Measurements from ENCODE around the gene UNC79. TPM values are rescaled to one million over a fixed set of nuclear protein-coding genes. Genes with fewer than 3 reads are reported as not detected.

UNC79 gene
- total RNA-seq, 2 donors from 2014 or later = 0.05 to 0.09 TPM

DNA sequence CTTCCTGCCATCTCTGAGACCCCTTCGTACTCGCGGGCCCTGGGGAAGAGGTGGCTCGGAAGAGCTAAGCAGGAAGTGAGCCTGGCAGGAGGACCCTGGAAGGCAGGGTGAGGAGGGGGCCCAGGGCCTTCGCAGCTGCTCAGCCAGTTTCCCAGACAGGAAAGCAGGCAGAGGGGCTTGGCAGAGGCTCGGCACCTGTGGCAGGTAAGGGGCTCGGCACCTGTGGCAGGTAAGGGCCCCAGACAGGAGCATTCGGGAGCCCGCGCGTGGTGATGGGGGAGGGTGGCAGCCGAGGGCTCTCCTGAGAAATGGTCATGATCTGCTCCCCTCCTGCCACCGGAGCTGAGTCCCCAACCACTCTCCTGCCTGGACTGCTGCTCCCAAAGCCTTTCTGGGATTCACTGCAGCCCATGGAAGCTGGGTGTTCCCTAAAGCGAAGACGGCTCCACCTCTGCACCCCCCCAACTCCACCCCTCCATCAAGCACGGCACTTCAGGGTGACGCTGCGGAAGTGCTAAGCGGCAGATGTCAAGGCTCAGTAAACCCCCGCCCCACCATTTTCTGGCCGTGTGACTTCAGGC, 294.4 kb downstream of the UNC79 start:
- no peak for DNase-seq
- H3K36me3 Mint-ChIP-seq (ENCODE audit: insufficient read depth in 2 of 2) = no peaks in the 10 kb centered on the region

DNA sequence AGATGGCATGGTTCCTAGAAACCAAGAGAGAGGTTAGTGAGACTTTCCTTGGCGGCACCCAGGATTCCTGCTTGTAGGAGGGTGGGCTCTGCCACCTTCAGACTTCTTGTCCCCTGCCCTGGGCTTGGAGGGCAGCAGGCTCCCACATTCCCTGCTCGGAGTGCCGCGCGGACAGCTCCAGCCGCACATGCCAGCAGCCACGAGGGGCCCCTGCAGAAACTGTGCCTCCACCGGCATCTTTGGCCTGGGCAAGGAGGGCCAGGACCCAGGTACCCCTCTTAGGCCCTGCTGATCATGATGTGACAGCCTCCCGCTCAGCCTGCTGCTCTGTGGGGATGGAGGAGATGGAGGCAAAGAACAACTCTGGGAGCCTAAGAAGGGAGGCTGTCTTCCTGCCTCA, 295.3 kb downstream of the UNC79 start:
- DNase-seq (no peak), ATAC-seq (replicated peaks in 1 of 2) (no peak)
- no peaks in the 10 kb centered on the region for H3K27me3 Mint-ChIP-seq (ENCODE audit: low read depth)
- no peaks in the 10 kb centered on the region for H3K36me3 Mint-ChIP-seq (ENCODE audit: insufficient read depth in 2 of 2)
- H3K9me3 Mint-ChIP-seq = peaks cover 4 to 8% of the 10 kb centered on the region in 2 donors
- H3K4me1 Mint-ChIP-seq (ENCODE audit: low read depth) = no peaks in the 10 kb centered on the region
- H3K4me3 Mint-ChIP-seq = no peak overlapping the region
- no peak overlapping the region for H3K27ac Mint-ChIP-seq

More for the DNA sequence above, 294.4 kb downstream of the UNC79 start:
- Mint-ChIP-seq H3K4me3 (no peak overlapping the region), H3K4me1 (ENCODE audit: low read depth) (no peaks in the 10 kb centered on the region), H3K27me3 (ENCODE audit: low read depth) (no peaks in the 10 kb centered on the region), H3K9me3 (peaks cover 4 to 8% of the 10 kb centered on the region in 2 donors), H3K27ac (no peak overlapping the region)
- no peak for ATAC-seq (replicated peaks in 1 of 2)

DNA sequence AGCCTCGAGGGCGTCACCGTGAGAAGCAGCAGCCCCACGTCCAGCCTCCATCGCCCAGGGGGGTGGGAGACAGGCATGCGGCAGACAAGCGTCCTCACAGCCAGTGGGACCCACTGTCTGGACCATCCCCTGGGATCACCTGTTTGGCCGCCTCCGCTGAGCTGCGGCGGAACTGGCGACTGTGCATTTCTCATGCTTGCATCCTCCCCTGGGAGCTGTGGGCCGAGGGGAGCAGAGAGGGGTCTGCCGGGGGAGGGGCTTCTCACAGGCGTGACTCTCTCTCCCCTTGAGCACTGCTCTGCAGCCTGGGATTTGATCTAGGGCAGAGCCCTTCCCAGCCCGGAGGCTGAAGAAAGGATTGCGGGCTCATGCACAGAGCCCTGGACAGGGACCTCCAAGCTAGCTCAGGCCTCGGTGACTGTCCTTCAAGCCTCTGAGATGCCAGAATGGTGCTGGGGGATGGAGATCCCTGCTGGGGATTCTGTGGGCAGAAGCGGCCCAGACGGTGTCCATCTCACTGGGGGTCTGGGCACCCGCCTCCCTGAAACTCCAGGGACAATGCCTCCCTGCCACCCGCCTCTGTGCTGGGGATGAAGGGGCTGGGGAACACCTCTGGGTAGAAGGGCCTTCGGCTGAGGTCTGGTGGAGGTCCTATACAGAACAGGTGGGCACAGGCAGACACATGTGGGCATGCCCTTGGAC, 296.5 kb downstream of the UNC79 start:
- no peak overlapping the region for H3K27ac Mint-ChIP-seq
- ATAC-seq (replicated peaks in 1 of 2) = no peak
- no peaks in the 10 kb centered on the region for H3K4me1 Mint-ChIP-seq (ENCODE audit: low read depth)

DNA sequence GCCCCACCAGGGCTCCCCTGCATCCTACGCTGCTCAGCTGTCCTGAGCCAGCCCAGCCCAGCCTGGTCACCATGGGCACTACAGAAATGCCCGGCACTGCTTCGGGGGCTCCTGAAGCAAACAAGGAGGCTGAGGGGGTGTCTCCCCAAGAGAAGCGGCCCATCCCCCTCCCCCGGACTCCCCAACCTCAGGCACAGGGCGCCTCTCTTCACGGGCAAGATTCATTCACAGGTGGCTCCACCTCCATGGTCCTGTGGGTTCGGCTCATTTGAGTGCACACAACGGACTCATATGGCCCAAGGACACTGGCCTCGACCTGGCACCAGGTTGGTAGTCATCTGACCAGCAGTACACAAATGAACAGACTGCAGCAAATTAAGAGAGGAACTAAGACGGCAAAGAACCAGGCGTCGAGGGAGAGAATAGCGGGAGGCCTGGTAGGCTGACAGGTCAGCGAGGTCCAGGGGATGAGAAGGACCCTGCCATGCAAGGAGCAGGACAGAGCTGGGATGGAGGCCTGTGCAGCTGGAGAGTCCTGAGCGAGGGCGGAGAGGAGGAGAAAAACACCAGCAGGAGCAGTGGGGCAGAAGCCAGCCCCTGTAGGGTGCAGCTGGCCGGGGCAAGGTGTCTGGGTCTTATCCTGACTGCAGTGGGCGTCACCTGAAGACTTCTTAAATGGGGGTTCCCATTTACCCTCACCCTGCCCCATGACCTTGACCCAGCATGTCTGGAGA, 297.3 kb downstream of the UNC79 start:
- DNase-seq (no peak), ATAC-seq (replicated peaks in 1 of 2) (no peak)
- Mint-ChIP-seq H3K4me1 (ENCODE audit: low read depth) (no peaks in the 10 kb centered on the region), H3K36me3 (ENCODE audit: insufficient read depth in 2 of 2) (no peaks in the 10 kb centered on the region), H3K27me3 (ENCODE audit: low read depth) (no peaks in the 10 kb centered on the region), H3K4me3 (no peak overlapping the region), H3K27ac (no peak overlapping the region), H3K9me3 (no peaks in the 10 kb centered on the region)

More for the DNA sequence above, 296.5 kb downstream of the UNC79 start:
- no peak for DNase-seq
- Mint-ChIP-seq H3K27me3 (ENCODE audit: low read depth) (no peaks in the 10 kb centered on the region), H3K4me3 (no peak overlapping the region), H3K36me3 (ENCODE audit: insufficient read depth in 2 of 2) (no peaks in the 10 kb centered on the region), H3K9me3 (peaks cover 4 to 5% of the 10 kb centered on the region in 2 donors)

DNA sequence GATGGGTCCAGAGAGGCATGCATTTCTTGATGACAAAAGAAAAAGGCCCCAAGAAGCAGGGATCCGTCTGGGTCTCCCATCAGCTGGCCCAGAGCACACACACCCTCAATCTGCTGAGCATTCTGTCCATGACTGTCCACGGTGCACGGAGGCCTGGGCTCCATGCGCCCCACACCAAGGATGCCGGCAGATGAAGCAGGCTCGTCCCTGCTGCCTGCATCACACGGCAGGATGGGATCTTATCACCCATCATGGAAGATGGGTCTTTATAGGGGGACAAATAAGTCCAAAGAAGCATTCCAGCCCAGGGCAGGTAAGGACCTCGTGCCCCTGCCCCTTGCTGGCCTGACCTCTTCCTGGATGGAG, 297.9 kb downstream of the UNC79 start:
- Mint-ChIP-seq H3K4me1 (ENCODE audit: low read depth) (no peaks in the 10 kb centered on the region), H3K4me3 (no peak overlapping the region), H3K36me3 (ENCODE audit: insufficient read depth in 2 of 2) (no peaks in the 10 kb centered on the region), H3K9me3 (no peaks in the 10 kb centered on the region), H3K27me3 (ENCODE audit: low read depth) (no peaks in the 10 kb centered on the region), H3K27ac (no peak overlapping the region)
- ATAC-seq (replicated peaks in 1 of 2) (no peak), DNase-seq (no peak)

DNA sequence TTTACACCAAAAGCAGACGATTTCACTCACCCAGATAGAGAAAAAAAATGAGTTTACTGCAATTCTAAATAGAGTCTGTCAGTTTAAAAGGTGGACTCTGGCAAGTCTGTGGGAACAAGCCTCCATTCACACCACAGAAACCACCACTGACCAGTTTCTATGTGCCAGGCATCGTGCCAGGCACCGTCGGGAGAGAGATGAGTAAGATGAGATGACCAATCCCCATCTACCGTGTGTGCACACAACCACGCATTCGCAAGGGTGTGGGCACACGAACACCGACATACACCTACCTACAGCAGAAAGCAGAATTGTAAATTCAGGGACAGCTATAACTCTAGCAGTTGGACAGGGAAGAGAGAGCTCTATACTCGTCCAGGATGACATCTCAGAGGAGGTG, 299.3 kb downstream of the UNC79 start:
- no peak overlapping the region for H3K4me3 Mint-ChIP-seq
- DNase-seq (no peak), ATAC-seq (replicated peaks in 1 of 2) (no peak)
- H3K36me3 Mint-ChIP-seq (ENCODE audit: insufficient read depth in 2 of 2) = no peaks in the 10 kb centered on the region
- H3K27ac Mint-ChIP-seq = no peak overlapping the region
- H3K9me3 Mint-ChIP-seq = no peaks in the 10 kb centered on the region
- H3K4me1 Mint-ChIP-seq (ENCODE audit: low read depth) = no peaks in the 10 kb centered on the region
- H3K27me3 Mint-ChIP-seq (ENCODE audit: low read depth) = no peaks in the 10 kb centered on the region

DNA sequence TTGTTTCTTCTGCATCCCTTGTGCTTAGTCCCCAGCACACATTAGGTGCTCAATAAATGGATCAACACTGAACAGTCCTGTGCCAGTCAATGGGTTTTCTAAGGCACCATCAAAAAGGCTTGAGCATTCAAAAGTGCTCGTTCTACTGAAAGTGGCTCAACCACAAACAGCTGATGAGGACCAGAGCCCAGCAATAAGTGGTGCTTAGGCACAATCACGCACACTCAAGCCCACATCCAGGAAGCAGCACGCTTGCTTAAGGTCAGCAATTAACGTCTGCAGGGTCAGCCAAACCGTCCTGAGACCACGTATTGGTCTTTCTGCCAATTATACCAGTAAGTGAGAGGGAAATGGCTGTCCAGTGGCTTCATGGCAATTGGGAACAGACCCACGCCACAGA, 301.0 kb downstream of the UNC79 start:
- Mint-ChIP-seq H3K9me3 (no peaks in the 10 kb centered on the region), H3K4me3 (no peak overlapping the region), H3K27me3 (ENCODE audit: low read depth) (no peaks in the 10 kb centered on the region), H3K27ac (no peak overlapping the region), H3K4me1 (ENCODE audit: low read depth) (no peaks in the 10 kb centered on the region), H3K36me3 (ENCODE audit: insufficient read depth in 2 of 2) (no peaks in the 10 kb centered on the region)
- no peak for ATAC-seq (replicated peaks in 1 of 2)
- DNase-seq = no peak

DNA sequence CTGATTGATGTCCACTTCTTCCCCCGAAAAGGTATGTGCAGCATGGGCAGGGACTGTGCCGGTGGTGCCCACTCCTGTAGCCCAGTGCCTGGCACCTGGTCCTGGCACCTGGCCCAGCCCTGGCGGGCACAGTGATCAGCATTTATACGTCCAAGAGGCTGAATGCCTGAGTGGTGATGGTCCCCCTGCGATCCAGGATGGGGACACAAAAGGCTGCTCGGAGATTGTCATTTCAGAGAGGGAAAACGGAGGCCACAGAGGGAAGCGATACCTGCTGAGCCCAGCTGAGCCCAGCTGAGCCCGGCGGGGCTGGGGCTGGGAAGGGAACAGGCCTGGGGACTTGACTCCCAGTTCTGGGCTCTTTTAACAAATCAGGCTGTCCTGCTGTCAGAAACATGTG, 301.8 kb downstream of the UNC79 start:
- ATAC-seq (replicated peaks in 1 of 2) (no peak), DNase-seq (no peak)
- Mint-ChIP-seq H3K27me3 (ENCODE audit: low read depth) (no peaks in the 10 kb centered on the region), H3K4me3 (no peak overlapping the region), H3K9me3 (no peaks in the 10 kb centered on the region), H3K36me3 (ENCODE audit: insufficient read depth in 2 of 2) (no peaks in the 10 kb centered on the region), H3K27ac (no peak overlapping the region), H3K4me1 (ENCODE audit: low read depth) (no peaks in the 10 kb centered on the region)

DNA sequence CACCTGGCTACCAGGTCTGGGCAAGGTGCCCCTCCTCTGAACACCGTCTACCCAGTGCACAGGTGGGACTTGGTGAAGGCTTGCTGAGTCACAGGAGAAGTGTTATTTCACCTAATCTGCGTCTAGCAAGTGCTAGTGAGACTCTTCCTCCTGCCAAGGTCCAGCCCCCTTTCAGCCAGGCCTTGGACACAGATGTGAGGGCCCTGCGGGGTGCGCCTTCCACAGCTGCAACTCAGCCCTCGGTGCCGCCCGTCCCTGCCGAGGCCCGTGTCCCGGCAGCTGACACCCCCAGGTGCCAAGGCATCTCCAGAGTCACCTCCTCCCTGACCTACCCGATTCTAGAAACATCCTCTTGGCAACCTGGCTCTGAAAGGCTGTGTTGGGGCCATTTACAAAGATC, 302.5 kb downstream of the UNC79 start:
- Mint-ChIP-seq H3K27me3 (ENCODE audit: low read depth) (no peaks in the 10 kb centered on the region), H3K36me3 (ENCODE audit: insufficient read depth in 2 of 2) (no peaks in the 10 kb centered on the region), H3K4me3 (no peak overlapping the region), H3K27ac (no peak overlapping the region), H3K9me3 (no peaks in the 10 kb centered on the region), H3K4me1 (ENCODE audit: low read depth) (no peaks in the 10 kb centered on the region)
- DNase-seq = no peak
- ATAC-seq (replicated peaks in 1 of 2) = no peak

DNA sequence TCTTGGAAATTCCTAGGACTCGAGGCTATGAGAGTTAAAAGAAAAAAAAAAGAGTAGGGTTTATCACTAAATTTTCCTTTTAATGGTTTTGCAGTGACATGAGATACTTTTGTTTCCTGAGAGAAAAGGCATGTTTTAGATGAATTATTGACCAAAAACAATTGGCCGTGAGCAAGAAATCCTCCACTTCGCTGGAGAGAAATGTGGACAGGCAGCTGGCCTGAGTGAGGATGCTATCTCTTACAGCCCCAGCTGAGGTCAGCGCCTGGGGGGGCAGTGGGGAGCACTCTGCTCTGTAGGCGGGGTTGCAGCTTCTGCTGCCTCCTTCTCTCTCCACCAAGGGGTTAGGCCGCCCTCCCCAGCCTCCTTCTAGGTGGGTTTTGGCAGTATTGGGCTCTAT, 302.9 kb downstream of the UNC79 start:
- Mint-ChIP-seq H3K4me1 (ENCODE audit: low read depth) (no peaks in the 10 kb centered on the region), H3K9me3 (no peaks in the 10 kb centered on the region), H3K36me3 (ENCODE audit: insufficient read depth in 2 of 2) (no peaks in the 10 kb centered on the region), H3K27ac (no peak overlapping the region), H3K4me3 (no peak overlapping the region), H3K27me3 (ENCODE audit: low read depth) (no peaks in the 10 kb centered on the region)
- DNase-seq = no peak
- ATAC-seq (replicated peaks in 1 of 2) = no peak

DNA sequence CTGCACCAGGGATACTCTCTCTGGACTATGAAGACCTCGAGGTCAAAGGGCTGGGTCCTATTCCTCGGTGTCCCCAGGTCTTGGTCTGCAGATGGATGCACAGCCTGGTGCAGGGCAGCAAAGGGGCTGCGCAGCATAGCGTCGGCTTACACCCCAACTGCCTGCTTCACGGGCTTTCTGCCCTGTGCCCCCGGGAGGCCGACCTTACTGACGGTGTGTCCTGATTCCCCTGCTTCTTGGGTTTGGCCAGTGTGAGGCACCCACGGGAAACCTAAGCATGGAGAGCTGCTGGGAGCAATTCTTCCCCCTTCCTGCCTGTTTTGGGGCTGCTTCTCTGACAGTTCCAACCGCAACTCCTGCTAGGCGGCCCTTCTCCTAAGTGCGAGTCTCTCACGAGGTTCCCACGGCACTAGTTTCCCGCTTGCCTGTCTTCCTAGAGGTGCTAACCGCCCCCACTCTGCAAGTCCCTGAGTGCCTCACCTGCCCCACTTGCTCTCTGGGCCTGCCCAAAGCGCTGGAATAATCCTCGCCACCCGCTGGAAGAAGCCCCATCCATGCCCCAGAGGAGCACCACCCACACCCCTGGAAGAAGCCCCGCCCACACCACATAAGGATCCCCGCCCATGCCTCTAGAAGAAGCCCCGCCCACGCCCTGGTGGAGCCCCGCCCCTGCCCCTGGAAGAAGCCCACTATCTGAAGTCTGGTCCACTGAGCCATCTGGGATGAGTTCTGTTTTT, 303.5 kb downstream of the UNC79 start:
- DNase-seq = no peak
- no peaks in the 10 kb centered on the region for H3K4me1 Mint-ChIP-seq (ENCODE audit: low read depth)
- H3K27ac Mint-ChIP-seq = no peak overlapping the region
- H3K4me3 Mint-ChIP-seq = no peak overlapping the region
- ATAC-seq (replicated peaks in 1 of 2) = no peak
- no peaks in the 10 kb centered on the region for H3K36me3 Mint-ChIP-seq (ENCODE audit: insufficient read depth in 2 of 2)
- no peaks in the 10 kb centered on the region for H3K9me3 Mint-ChIP-seq
- no peaks in the 10 kb centered on the region for H3K27me3 Mint-ChIP-seq (ENCODE audit: low read depth)

DNA sequence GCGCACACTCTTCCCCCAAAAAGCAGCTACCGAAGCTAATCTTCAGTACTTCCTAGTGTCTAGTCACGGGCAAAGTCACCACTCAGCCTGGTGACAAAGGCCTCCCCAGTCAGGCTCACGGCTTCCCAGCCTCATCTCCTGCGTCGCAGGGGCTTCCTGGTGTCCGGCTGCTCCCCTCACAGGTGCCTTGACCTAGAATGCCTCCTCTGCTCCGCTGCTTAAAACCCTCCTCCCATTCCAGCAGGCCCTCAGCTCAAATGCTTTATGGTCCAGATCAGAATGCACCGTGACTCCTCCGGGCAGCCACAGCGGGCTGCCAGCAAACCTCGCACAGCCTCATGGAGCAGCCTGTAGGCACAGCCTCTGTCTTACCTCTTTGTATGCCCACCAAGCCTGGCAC, 304.5 kb downstream of the UNC79 start:
- Mint-ChIP-seq H3K36me3 (ENCODE audit: insufficient read depth in 2 of 2) (no peaks in the 10 kb centered on the region), H3K4me1 (ENCODE audit: low read depth) (no peaks in the 10 kb centered on the region), H3K27ac (no peak overlapping the region), H3K9me3 (no peaks in the 10 kb centered on the region), H3K4me3 (no peak overlapping the region), H3K27me3 (ENCODE audit: low read depth) (no peaks in the 10 kb centered on the region)
- ATAC-seq (replicated peaks in 1 of 2) (no peak), DNase-seq (no peak)

DNA sequence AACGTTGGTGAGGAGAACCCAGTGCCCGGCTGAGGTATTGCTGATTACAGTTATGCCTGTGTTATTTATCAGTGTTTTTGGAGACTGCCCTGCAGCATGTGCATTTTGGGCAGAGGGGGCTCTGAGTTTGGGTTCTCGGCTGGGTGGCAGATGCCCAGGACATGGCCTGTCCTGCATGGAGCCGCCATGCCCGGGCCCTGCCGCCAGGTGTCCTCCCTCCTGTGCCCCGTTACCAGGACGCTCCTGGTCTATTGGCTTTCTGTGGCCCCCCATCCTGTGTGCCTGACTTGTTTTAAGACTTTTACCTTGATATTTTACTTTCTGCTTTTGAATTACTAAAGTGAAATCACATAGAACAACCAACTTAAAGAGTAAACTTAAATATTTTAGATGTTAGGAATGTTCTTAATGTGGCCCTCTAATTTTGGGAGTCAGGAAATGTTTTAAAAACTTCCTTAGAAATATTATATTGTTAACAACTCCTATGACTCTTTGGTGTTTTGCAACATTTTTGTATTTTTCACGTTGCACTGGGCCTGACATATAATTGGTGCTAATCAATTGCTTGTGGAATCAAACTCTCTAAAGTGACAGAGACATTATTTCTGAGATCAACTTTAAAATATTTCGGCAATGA, 305.8 kb downstream of the UNC79 start:
- Mint-ChIP-seq H3K9me3 (no peaks in the 10 kb centered on the region), H3K27me3 (ENCODE audit: low read depth) (no peaks in the 10 kb centered on the region), H3K36me3 (ENCODE audit: insufficient read depth in 2 of 2) (no peaks in the 10 kb centered on the region), H3K4me1 (ENCODE audit: low read depth) (no peaks in the 10 kb centered on the region), H3K27ac (no peak overlapping the region), H3K4me3 (no peak overlapping the region)
- ATAC-seq (replicated peaks in 1 of 2) = no peak
- DNase-seq = peak in 1 of 2 donors; percentile 8

Data from activated T-cell treated with anti-CD3 and anti-CD28 coated beads, Interleukin-2, amount 50 U/mL, for 72 hours (primary cell).